HEK293 (cell line): ENCODE results near the gene NCAN.

Source experiments
- MZF1 ChIP-seq: fragments of 450-650 bp; formaldehyde crosslinking; IDR thresholded peaks from 2 replicates; pipeline ENCODE4 v1.5.1; 2017; ENCODE audit warnings: missing biosample characterization, missing genetic modification characterization, borderline replicate concordance
- ZNF48 ChIP-seq: fragments of 450-650 bp; formaldehyde crosslinking; IDR thresholded peaks from 2 replicates; pipeline ENCODE4 v1.5.1; 2016; ENCODE audit warnings: missing biosample characterization, missing genetic modification characterization
- ZNF639 ChIP-seq: fragments of 450-650 bp; formaldehyde crosslinking; IDR thresholded peaks from 2 replicates; pipeline ENCODE4 v1.5.1; 2016; ENCODE audit warnings: missing biosample characterization, missing genetic modification characterization

- TF ChIP-seq MZF1 (tag by site-specific recombination) (no peak), ZNF48 (tag by site-specific recombination) (no peak), ZNF639 (tag by site-specific recombination) (no peak)
Observed at GRCh38 chr19:19297759-19298158, 86.0 kb downstream of the NCAN start.
